ENCODE measurements around the gene AKR1D1. TPM values are rescaled to one million over a fixed set of nuclear protein-coding genes. Genes with fewer than 3 reads are reported as not detected.

The AKR1D1 gene
- total and polyA plus RNA-seq, 2 donors (not counting 1 experiment from before 2014, with no cell fraction given): not detected

DNA sequence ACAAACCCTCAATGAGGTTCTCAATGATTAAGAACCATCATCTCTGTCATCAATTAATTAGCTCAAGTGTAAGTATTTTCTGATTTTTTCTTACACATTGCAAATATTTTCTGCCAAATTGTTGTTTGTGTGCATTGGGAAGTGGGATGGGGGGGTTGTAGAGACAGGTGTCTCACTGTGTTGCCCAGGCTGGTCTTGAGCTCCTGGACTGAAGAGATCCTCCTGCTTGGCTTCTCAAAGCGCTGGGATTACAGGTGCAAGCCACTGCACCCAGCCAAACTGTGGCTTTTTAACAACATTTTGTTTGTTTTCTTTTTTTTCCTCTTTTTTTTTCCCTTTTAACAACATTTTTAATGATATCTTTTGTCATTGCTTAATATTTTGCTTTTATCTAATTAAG is 87.5 kb downstream of the AKR1D1 start:
- intact Hi-C loops (cut with micrococcal nuclease): no loop called here
- Histone ChIP-seq H4K20me1 (ENCODE audit: control insufficient read depth, insufficient read depth, low read length, poor library complexity, severe bottlenecking) (no peaks in the 10 kb centered on the region), H3K9ac (ENCODE audit: low read length) (no peak overlapping the region), H2AFZ (ENCODE audit: insufficient read depth, low read depth, low read length, poor library complexity, severe bottlenecking) (no peak overlapping the region), H3K4me3 (ENCODE audit: control extremely low read depth in 1 of 5, extremely low read depth in 1 of 5, insufficient read depth in 1 of 5, low read depth in 2 of 5, low read length in 4 of 5) (no peak overlapping the region), H3K79me2 (ENCODE audit: control insufficient read depth, insufficient read depth, low read length) (no peaks in the 10 kb centered on the region), H3K36me3 (replicated peaks in 1 of 2; ENCODE audit: control extremely low read depth in 1 of 2, control insufficient read depth in 1 of 2, extremely low read depth in 1 of 2, insufficient read depth in 2 of 2, low read length in 1 of 2) (no peaks in the 10 kb centered on the region), H3K27me3 (replicated peaks in 1 of 4; ENCODE audit: control extremely low read depth in 1 of 4, control insufficient read depth in 3 of 4, insufficient read depth in 4 of 4, low read length in 3 of 4) (no peaks in the 10 kb centered on the region), H3K4me2 (replicated peaks; ENCODE audit: low read depth, low read length, poor library complexity, severe bottlenecking) (no peak overlapping the region), H3K9me3 (ENCODE audit: control extremely low read depth in 1 of 3, control insufficient read depth in 2 of 3, insufficient read depth in 1 of 3, low read length in 2 of 3) (peaks cover 0 to 14% (median 13%) of the 10 kb centered on the region in 3 donors), H3K4me1 (ENCODE audit: control insufficient read depth in 2 of 2, insufficient read depth in 2 of 2, low read length in 2 of 2) (peaks cover 0 to 2% of the 10 kb centered on the region in 2 donors), H3K27ac (ENCODE audit: low read length in 2 of 2) (no peak overlapping the region)
- Mint-ChIP-seq H3K9me3 (ENCODE audit: insufficient read depth) (peaks cover 8% of the 10 kb centered on the region), H3K27me3 (no peaks in the 10 kb centered on the region), H3K4me1 (no peaks in the 10 kb centered on the region), H3K4me3 (no peak overlapping the region), H3K27ac (no peak overlapping the region)
- ChIA-PET CTCF (no interaction called here), POLR2A (no interaction called here)
- DNase-seq (no peak), ATAC-seq (ENCODE audit: low read depth) (no peak)
- no CpG with 5 or more reads among the region's 1 CpG for WGBS (ENCODE audit: insufficient coverage)
- TF ChIP-seq, protein P1, sequence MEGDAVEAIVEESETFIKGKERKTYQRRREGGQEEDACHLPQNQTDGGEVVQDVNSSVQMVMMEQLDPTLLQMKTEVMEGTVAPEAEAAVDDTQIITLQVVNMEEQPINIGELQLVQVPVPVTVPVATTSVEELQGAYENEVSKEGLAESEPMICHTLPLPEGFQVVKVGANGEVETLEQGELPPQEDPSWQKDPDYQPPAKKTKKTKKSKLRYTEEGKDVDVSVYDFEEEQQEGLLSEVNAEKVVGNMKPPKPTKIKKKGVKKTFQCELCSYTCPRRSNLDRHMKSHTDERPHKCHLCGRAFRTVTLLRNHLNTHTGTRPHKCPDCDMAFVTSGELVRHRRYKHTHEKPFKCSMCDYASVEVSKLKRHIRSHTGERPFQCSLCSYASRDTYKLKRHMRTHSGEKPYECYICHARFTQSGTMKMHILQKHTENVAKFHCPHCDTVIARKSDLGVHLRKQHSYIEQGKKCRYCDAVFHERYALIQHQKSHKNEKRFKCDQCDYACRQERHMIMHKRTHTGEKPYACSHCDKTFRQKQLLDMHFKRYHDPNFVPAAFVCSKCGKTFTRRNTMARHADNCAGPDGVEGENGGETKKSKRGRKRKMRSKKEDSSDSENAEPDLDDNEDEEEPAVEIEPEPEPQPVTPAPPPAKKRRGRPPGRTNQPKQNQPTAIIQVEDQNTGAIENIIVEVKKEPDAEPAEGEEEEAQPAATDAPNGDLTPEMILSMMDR (IDR thresholded peaks at IDR 0.05): no peak
- TF ChIP-seq EZH2 (IDR thresholded peaks at IDR 0.05; ENCODE audit: borderline replicate concordance, insufficient read depth, low read depth, low read length, poor library complexity, severe bottlenecking): no peak

DNA sequence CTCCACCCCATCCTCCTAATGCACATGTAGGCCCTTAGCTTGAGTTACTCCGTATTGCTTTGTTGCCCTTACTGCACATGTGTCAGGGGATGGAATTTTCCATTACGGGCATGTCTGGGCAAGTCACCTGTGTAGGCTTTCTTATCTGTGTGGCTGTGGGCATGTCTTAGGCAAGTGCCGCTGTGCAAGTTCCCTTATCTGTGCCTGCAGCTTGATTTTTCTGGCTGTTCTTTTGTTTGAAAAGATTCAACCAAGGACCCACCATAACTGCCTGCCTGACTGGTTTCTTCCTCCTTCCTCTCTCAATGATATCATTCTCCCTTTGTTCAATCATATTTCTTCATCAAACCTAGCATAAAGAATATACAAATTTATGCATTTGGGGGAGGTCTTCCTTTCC is 88.5 kb downstream of the AKR1D1 start:
- no peak for DNase-seq
- TF ChIP-seq, protein P1 (IDR thresholded peaks at IDR 0.05): no peak
- TF ChIP-seq EZH2 (IDR thresholded peaks at IDR 0.05; ENCODE audit: borderline replicate concordance, insufficient read depth, low read depth, low read length, poor library complexity, severe bottlenecking): no peak
- Histone ChIP-seq H3K27ac (ENCODE audit: low read length in 2 of 2) (no peak overlapping the region), H2AFZ (ENCODE audit: insufficient read depth, low read depth, low read length, poor library complexity, severe bottlenecking) (no peak overlapping the region), H3K79me2 (ENCODE audit: control insufficient read depth, insufficient read depth, low read length) (no peaks in the 10 kb centered on the region), H3K9ac (ENCODE audit: low read length) (no peak overlapping the region), H3K36me3 (replicated peaks in 1 of 2; ENCODE audit: control extremely low read depth in 1 of 2, control insufficient read depth in 1 of 2, extremely low read depth in 1 of 2, insufficient read depth in 2 of 2, low read length in 1 of 2) (no peaks in the 10 kb centered on the region), H3K4me3 (ENCODE audit: control extremely low read depth in 1 of 5, extremely low read depth in 1 of 5, insufficient read depth in 1 of 5, low read depth in 2 of 5, low read length in 4 of 5) (no peak overlapping the region), H3K4me2 (replicated peaks; ENCODE audit: low read depth, low read length, poor library complexity, severe bottlenecking) (no peak overlapping the region), H3K9me3 (ENCODE audit: control extremely low read depth in 1 of 3, control insufficient read depth in 2 of 3, insufficient read depth in 1 of 3, low read length in 2 of 3) (peaks cover 0 to 14% (median 13%) of the 10 kb centered on the region in 3 donors), H3K4me1 (ENCODE audit: control insufficient read depth in 2 of 2, insufficient read depth in 2 of 2, low read length in 2 of 2) (peaks cover 0 to 2% of the 10 kb centered on the region in 2 donors), H4K20me1 (ENCODE audit: control insufficient read depth, insufficient read depth, low read length, poor library complexity, severe bottlenecking) (no peaks in the 10 kb centered on the region), H3K27me3 (replicated peaks in 1 of 4; ENCODE audit: control extremely low read depth in 1 of 4, control insufficient read depth in 3 of 4, insufficient read depth in 4 of 4, low read length in 3 of 4) (no peaks in the 10 kb centered on the region)
- Mint-ChIP-seq H3K27ac (no peak overlapping the region), H3K4me3 (no peak overlapping the region), H3K27me3 (peaks cover 5% of the 10 kb centered on the region), H3K9me3 (ENCODE audit: insufficient read depth) (peaks cover 8% of the 10 kb centered on the region), H3K4me1 (no peaks in the 10 kb centered on the region)
- CTCF ChIA-PET: no interaction called here
- POLR2A ChIA-PET: no interaction called here
- 100% methylated on average over 2 of the region's 3 CpGs for WGBS (ENCODE audit: insufficient coverage)
- no peak for ATAC-seq (ENCODE audit: low read depth)
- intact Hi-C loops (cut with micrococcal nuclease): no loop called here

Measured in B cell (primary cell).